Activated T-cell treated with anti-CD3 and anti-CD28 coated beads for 24 hours (primary cell): ENCODE data around the gene TRAPPC8.

Source experiments
- DNase-seq: peaks from one replicate; pipeline ENCODE4 v3.0.0-alpha.2; 2020; ENCODE audit warnings: low read depth

Gene TRAPPC8

DNA sequence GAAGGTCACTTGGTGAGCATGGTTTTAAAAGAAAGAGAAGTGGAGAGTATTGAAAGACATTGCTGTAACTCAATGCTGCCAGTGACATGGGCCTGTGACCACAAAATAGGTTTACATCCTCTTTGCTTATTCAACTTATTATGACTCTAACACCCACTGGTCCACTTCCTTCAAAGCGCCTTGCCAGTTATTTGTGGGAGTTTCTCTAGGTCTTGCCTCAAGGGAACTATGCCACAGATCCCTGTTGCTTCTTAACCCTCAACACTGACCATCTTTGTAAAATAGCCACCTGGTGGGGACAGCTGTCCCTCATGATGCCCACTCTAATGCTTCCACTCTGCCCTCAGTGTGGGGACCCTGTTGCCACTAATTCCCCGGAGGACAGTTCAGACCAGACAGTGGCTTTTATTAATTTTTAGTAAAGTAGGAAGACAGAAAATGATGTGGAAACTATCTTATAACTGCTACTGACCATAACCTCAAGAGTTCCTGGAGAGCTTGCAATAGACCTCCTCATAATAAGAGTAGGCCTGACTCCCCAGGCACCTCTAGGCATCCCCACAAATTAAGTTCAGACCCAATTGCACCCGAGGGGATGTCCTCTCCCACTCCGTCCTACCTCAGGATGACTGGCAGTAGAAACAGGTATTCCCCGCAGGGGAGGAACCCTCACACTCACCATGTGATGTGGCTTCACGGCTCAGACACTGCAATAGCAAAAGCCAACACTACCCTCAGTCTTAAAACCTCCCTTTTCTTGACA lies 150.9 kb downstream of the TRAPPC8 start:
- no peak for DNase-seq

DNA sequence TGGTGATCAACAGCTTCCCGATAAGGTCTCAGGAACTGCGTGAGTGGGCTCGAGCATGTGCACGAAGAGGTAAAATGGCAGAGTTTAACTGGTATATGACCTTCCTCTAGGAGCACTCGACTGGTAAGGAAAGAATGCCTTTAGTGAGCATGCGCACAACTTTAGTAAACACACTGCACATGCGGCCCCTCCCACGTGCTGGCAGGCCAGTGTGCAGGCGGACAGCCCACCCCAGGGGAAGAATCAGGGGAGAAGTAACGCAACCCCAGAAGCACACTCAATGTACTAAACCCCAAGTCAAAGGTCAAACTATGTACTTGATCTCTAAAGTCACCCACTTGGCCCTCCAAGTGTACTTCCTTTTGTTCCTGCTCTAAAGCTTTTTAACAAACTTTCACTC lies 153.5 kb downstream of the TRAPPC8 start:
- no peak for DNase-seq

DNA sequence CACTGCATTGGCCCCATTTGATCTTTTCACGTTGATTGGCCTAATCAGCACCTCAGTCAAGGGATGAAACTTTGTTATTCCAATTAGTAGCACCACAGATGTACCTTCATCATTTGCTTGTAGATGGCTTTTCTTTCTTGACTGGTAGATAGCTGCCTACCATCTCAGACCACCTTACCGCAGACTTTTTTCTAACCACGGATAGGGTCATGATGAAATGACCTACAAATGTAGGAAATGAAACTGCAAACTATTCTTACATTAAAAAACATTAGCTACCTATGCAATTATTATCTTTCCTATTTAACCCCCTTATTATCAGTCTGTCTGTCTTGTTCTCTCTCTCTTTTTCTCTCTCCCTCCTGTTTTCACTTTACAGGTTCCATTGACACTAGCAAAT lies 159.9 kb downstream of the TRAPPC8 start:
- DNase-seq: no peak
